IPS-18a (cell line): ENCODE results near the gene RHOBTB1.

Experiments used
- H3K27ac ChIP-seq: one replicate; pipeline ENCODE4 v1.5.1; 2013; ENCODE audit warnings: low read length
- H3K27me3 ChIP-seq: one replicate; pipeline ENCODE4 v1.6.1; 2013; ENCODE audit warnings: mild to moderate bottlenecking, low read length; ENCODE audit not compliant: control insufficient read depth, insufficient read depth
- H3K36me3 ChIP-seq: one replicate; pipeline ENCODE4 v1.6.1; 2013; ENCODE audit warnings: low read depth, low read length; ENCODE audit not compliant: control insufficient read depth
- H3K4me1 ChIP-seq: one replicate; pipeline ENCODE4 v1.6.1; 2013; ENCODE audit warnings: low read depth, low read length; ENCODE audit not compliant: control insufficient read depth
- H3K4me3 ChIP-seq: one replicate; pipeline ENCODE4 v1.5.1; 2013; ENCODE audit warnings: low read length
- H3K9ac ChIP-seq: one replicate; pipeline ENCODE4 v1.6.1; 2013; ENCODE audit warnings: mild to moderate bottlenecking, low read length, moderate library complexity
- H3K9me3 ChIP-seq: one replicate; pipeline ENCODE4 v1.6.1; 2013; ENCODE audit warnings: low read depth, low read length; ENCODE audit not compliant: control insufficient read depth

Gene RHOBTB1

GRCh38 chr10:60934215-60935175 lies 9.5 kb downstream of the RHOBTB1 start:
- no peaks in the 10 kb centered on the region for H3K9me3 ChIP-seq
- H3K27ac ChIP-seq = no peak overlapping the region
- peaks cover 3% of the 10 kb centered on the region for H3K36me3 ChIP-seq
- H3K27me3 ChIP-seq = no peaks in the 10 kb centered on the region
- no peak overlapping the region for H3K4me3 ChIP-seq
- no peak overlapping the region for H3K9ac ChIP-seq
- H3K4me1 ChIP-seq = peaks cover 5% of the 10 kb centered on the region

DNA sequence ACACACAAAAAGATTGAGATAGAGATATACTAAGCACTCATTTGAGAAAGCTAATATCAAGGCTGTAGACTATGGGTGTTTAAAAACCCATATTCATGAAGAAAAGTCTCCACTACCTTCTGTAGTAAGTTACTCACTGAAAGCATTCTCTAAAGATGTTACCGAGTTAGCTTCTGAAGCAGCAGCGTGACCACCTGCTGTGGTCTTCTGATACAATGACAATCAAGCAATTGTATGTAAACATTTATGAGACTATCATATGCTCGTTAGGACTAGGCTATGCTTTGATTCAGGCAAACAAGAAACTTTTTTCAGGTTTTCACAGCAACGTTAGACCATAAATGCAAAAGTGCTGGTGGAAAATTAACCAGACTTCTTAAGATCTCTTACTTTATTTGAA lies 11.2 kb downstream of the RHOBTB1 start:
- no peak overlapping the region for H3K9ac ChIP-seq
- H3K27me3 ChIP-seq = no peaks in the 10 kb centered on the region
- H3K27ac ChIP-seq = no peak overlapping the region
- H3K4me1 ChIP-seq = peaks cover 5% of the 10 kb centered on the region
- no peaks in the 10 kb centered on the region for H3K9me3 ChIP-seq
- no peaks in the 10 kb centered on the region for H3K36me3 ChIP-seq
- no peak overlapping the region for H3K4me3 ChIP-seq

DNA sequence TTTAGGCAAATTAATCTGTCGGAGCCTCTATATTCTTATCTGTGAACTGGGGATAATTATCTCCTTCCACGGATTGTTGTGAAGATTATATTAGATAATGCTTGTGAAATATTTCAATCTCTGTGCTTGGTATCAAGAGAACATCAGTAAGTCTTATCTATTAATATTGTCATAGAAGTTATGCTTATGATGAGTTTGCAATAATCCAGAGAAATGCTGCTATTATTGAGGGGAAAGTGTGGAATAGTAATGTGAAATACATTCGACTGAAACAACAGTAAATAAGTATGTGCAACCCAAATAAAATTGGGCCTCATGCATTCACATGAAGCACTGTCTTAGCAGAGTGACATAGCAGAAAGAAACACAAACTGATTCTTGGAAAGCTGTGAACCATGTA lies 13.7 kb downstream of the RHOBTB1 start:
- H3K27ac ChIP-seq = no peak overlapping the region
- H3K27me3 ChIP-seq = no peaks in the 10 kb centered on the region
- no peak overlapping the region for H3K9ac ChIP-seq
- no peaks in the 10 kb centered on the region for H3K9me3 ChIP-seq
- H3K4me1 ChIP-seq = peaks cover 5% of the 10 kb centered on the region
- no peaks in the 10 kb centered on the region for H3K36me3 ChIP-seq
- no peak overlapping the region for H3K4me3 ChIP-seq

DNA sequence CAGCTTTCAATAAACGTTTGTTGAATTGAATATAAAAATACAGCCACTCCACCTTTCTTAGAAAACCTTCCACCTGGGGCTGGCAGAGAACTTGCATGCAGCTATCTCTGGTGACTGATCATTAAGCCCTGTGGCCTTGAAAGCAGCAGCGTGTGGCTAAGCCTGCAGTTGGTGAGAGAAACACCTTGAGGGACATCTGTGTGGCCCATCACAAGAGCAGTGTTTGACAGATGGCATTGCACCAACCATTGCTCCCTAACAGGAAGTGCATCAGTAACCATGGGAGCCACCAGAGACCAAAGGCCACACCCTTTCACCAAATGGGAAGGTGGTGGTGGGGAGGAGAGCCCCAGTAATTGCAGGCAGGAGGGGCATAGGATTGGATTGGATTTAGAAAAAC lies 22.4 kb downstream of the RHOBTB1 start:
- no peaks in the 10 kb centered on the region for H3K9me3 ChIP-seq
- no peak overlapping the region for H3K9ac ChIP-seq

GRCh38 chr10:60920479-60920878 lies 23.5 kb downstream of the RHOBTB1 start:
- Histone ChIP-seq H3K36me3 (no peaks in the 10 kb centered on the region), H3K4me1 (no peaks in the 10 kb centered on the region), H3K27me3 (no peaks in the 10 kb centered on the region), H3K9ac (no peak overlapping the region), H3K27ac (no peak overlapping the region), H3K4me3 (no peak overlapping the region), H3K9me3 (no peaks in the 10 kb centered on the region)

More for the DNA sequence above, 22.4 kb downstream of the RHOBTB1 start:
- no peaks in the 10 kb centered on the region for H3K36me3 ChIP-seq
- H3K4me1 ChIP-seq = no peaks in the 10 kb centered on the region
- no peak overlapping the region for H3K4me3 ChIP-seq
- no peak overlapping the region for H3K27ac ChIP-seq
- H3K27me3 ChIP-seq = no peaks in the 10 kb centered on the region

- no peak overlapping the region for H3K4me3 ChIP-seq
- no peak overlapping the region for H3K9ac ChIP-seq
- H3K36me3 ChIP-seq = no peaks in the 10 kb centered on the region
- no peaks in the 10 kb centered on the region for H3K4me1 ChIP-seq
- H3K27ac ChIP-seq = no peak overlapping the region
- H3K27me3 ChIP-seq = no peaks in the 10 kb centered on the region
- H3K9me3 ChIP-seq = no peaks in the 10 kb centered on the region
These were observed 24.4 kb downstream of the RHOBTB1 start for GRCh38 chr10:60919551-60919950.

DNA sequence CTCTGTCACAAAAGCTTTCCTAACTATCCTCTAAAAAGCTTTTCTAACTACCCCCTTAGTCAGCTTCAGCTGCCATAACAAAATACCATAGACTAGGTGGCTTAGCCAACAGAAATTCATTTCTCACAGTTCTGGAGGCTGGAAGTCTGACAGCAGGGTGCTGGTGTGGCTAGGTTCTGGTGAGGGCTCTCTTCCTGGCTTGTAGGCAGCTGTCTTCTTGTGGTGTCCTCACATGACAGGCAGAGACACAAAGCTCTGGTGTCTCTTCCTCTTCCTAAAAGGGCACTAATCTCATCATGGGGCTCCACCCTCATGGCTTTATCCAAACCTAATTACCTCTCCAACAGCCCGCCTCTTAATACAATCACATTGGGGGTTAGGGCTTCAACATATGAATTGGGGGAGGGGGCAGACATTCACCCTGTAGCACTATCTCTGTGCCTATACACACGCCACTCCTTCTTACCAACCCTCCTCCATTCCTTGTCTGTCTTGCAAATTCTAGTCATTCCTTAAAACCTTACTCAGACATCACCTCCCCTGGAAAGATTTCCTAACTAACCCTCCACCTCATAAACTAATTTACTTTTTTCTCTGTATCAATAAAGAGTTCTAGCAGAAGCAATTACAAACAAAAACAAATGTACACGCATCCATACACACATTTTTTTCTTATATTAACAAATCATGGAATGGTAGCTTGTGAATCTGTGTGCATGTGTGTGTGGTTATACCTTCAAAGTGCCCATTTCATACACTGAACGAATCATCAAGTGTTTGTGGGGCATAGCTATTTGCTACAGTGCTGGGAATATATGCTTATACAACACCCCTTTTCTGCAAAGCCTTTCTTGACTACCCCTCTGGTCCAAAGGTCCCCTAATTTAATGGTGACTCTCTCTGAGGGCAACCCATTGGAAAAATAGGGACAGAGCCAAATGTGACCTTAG lies 26.4 kb downstream of the RHOBTB1 start:
- Histone ChIP-seq H3K4me1 (no peaks in the 10 kb centered on the region), H3K4me3 (no peak overlapping the region), H3K36me3 (no peaks in the 10 kb centered on the region), H3K9me3 (no peaks in the 10 kb centered on the region), H3K27me3 (no peaks in the 10 kb centered on the region), H3K9ac (no peak overlapping the region), H3K27ac (no peak overlapping the region)

GRCh38 chr10:60916025-60916424 lies 28.0 kb downstream of the RHOBTB1 start:
- no peaks in the 10 kb centered on the region for H3K9me3 ChIP-seq
- H3K27ac ChIP-seq = no peak overlapping the region
- no peaks in the 10 kb centered on the region for H3K36me3 ChIP-seq
- no peak overlapping the region for H3K9ac ChIP-seq
- H3K4me1 ChIP-seq = no peaks in the 10 kb centered on the region
- H3K4me3 ChIP-seq = no peak overlapping the region
- H3K27me3 ChIP-seq = no peaks in the 10 kb centered on the region

DNA sequence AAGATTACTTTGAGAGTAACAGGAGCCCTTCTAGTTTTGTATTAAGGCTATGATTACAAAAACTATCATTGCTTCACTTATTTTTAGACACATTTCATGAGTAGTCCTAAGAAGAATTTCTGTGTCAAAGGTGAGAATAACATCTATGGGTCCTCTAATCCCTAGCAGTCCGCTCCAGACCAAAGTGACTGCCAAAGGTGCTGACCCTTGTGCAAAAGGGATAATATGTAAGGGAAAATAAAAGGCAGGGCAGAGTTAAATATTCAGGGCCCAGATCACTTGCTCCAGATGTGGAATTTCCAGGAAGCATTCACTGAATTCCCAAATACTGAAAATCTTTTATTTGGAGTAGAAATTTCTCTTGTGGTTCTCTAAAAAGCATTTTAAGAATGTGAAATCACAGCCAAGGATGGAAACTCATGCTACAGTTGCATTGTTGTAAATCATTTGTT lies 29.3 kb downstream of the RHOBTB1 start:
- no peaks in the 10 kb centered on the region for H3K4me1 ChIP-seq
- no peak overlapping the region for H3K4me3 ChIP-seq
- no peaks in the 10 kb centered on the region for H3K27me3 ChIP-seq
- H3K36me3 ChIP-seq = no peaks in the 10 kb centered on the region
- no peak overlapping the region for H3K9ac ChIP-seq
- no peaks in the 10 kb centered on the region for H3K9me3 ChIP-seq
- H3K27ac ChIP-seq = no peak overlapping the region

DNA sequence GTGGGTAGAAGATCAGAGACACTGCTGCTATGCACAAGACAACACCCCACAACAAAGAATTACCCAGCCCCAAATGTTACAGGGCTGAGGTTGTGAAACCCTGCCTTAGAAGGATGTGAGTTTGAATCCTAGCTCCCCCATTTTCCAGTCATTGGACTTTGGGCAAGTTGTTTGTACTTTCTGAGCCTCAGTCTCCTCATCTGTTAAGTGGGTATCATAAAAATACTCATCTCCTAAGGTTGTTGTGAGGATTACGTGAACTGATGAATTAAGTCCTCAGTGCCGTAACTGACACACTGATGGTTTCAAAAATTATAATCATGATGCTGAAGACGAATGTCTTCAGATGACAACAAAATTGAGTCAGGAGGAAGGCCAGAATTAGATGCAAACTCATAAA lies 30.3 kb downstream of the RHOBTB1 start:
- no peaks in the 10 kb centered on the region for H3K27me3 ChIP-seq
- no peaks in the 10 kb centered on the region for H3K36me3 ChIP-seq
- H3K4me1 ChIP-seq = no peaks in the 10 kb centered on the region
- no peak overlapping the region for H3K4me3 ChIP-seq
- H3K27ac ChIP-seq = no peak overlapping the region
- H3K9me3 ChIP-seq = no peaks in the 10 kb centered on the region
- H3K9ac ChIP-seq = no peak overlapping the region

GRCh38 chr10:60913071-60913470 lies 30.9 kb downstream of the RHOBTB1 start:
- Histone ChIP-seq H3K27ac (no peak overlapping the region), H3K36me3 (no peaks in the 10 kb centered on the region), H3K9me3 (no peaks in the 10 kb centered on the region), H3K4me3 (no peak overlapping the region), H3K4me1 (no peaks in the 10 kb centered on the region), H3K27me3 (no peaks in the 10 kb centered on the region), H3K9ac (no peak overlapping the region)
